SU-DHL-6 (cell line): ENCODE results near the gene PLCB1.

Source experiments
- H2AFZ ChIP-seq: fragments of 200-600 bp; sonication (generic); 2 replicates; pipeline ENCODE4 v1.6.1; 2014; ENCODE audit warnings: low read depth, mild to moderate bottlenecking, moderate library complexity, mixed read lengths, antibody characterized with exemption, low read length; ENCODE audit not compliant: severe bottlenecking
- H3F3A ChIP-seq: fragments of 200-600 bp; shearing (Covaris generic); 2 replicates; pipeline ENCODE4 v1.6.0; 2016; ENCODE audit warnings: antibody characterized with exemption, mild to moderate bottlenecking; ENCODE audit not compliant: insufficient read depth
- H3K27ac ChIP-seq: fragments of 200-600 bp; sonication (generic); 2 replicates; pipeline ENCODE4 v1.5.1; 2016; ENCODE audit warnings: low read depth, mild to moderate bottlenecking, low read length, moderate library complexity, mixed read lengths
- H3K27me3 ChIP-seq: fragments of 200-600 bp; sonication (generic), shearing (Covaris generic); 2 replicates; pipeline ENCODE4 v1.6.0; 2014; ENCODE audit warnings: mild to moderate bottlenecking, low read length
- H3K36me3 ChIP-seq: fragments of 200-600 bp; sonication (generic); 2 replicates; pipeline ENCODE4 v1.6.1; 2014; ENCODE audit warnings: mild to moderate bottlenecking, low read length, mixed read lengths
- H3K4me2 ChIP-seq: fragments of 300-600, 200-600 bp; shearing (Covaris generic), sonication (generic); 2 replicates; pipeline ENCODE4 v1.6.0; 2014; ENCODE audit warnings: low read length, low read depth, mild to moderate bottlenecking; ENCODE audit not compliant: poor library complexity, severe bottlenecking
- H3K4me3 ChIP-seq: fragments of 200-600 bp; sonication (generic); 2 replicates; pipeline ENCODE4 v1.5.1; 2014; ENCODE audit warnings: antibody characterized with exemption, low read length, mild to moderate bottlenecking, mixed read lengths; ENCODE audit not compliant: insufficient read depth, poor library complexity, severe bottlenecking
- H3K79me2 ChIP-seq: fragments of 200-600 bp; sonication (generic); 2 replicates; pipeline ENCODE4 v1.6.1; 2014; ENCODE audit warnings: mild to moderate bottlenecking, low read length, moderate library complexity; ENCODE audit not compliant: insufficient read depth
- H3K9ac ChIP-seq: fragments of 200-600 bp; sonication (generic); 2 replicates; pipeline ENCODE4 v1.7.0; 2014; ENCODE audit warnings: mild to moderate bottlenecking, low read length
- H3K9me2 ChIP-seq: fragments of 200-600 bp; sonication (generic); replicated peaks from 2 replicates; pipeline ENCODE4 v1.6.1; 2014; ENCODE audit warnings: low read length; ENCODE audit not compliant: insufficient read depth
- H3K9me3 ChIP-seq: fragments of 200-600 bp; sonication (generic); 2 replicates; pipeline ENCODE4 v1.6.1; 2014; ENCODE audit warnings: low read length, mixed read lengths; ENCODE audit not compliant: insufficient read depth
- H4K20me1 ChIP-seq: fragments of 200-600 bp; sonication (generic); 2 replicates; pipeline ENCODE4 v1.6.1; 2014; ENCODE audit warnings: low read depth, mild to moderate bottlenecking, antibody characterized with exemption, low read length, moderate library complexity, mixed read lengths
- EZH2phosphoT487 ChIP-seq: fragments of 200-600 bp; sonication (generic), shearing (Covaris generic); conservative IDR thresholded peaks from 2 replicates; pipeline ENCODE4 v1.6.1; 2018; ENCODE audit warnings: mild to moderate bottlenecking, antibody characterized with exemption, low read length, moderate library complexity, mixed read lengths
- TF ChIP-seq, protein P1 (sequence below): fragments of 200-600 bp; sonication (generic); IDR thresholded peaks from one replicate; pipeline ENCODE4 v1.5.1; 2017; ENCODE audit warnings: antibody characterized with exemption, mild to moderate bottlenecking, low read length, moderate library complexity; ENCODE audit not compliant: insufficient read depth, poor library complexity, severe bottlenecking

PLCB1 gene

GRCh38 chr20:8656335-8656734 is 524.3 kb downstream of the PLCB1 start:
- H3K27me3 ChIP-seq: no peaks in the 10 kb centered on the region

DNA sequence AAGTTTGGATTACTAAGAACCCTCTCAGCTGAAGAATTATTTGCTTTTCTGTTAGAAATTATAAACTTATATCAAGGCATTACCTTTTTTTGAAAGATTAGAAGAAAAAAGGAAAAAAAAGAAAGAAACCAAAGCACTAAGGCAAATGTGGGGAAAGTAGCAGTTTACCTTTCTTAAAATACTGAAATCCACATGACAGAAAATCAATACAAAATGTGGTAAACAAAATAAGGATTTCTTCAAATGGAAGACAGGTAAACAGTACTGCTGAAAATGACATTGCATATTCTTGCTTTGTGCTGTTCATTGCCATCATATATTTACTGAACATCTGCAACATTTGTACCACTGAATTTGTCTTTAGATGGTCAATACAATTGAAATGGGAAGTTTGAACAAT is 525.6 kb downstream of the PLCB1 start:
- Histone ChIP-seq H2AFZ (no peak overlapping the region), H3K36me3 (no peaks in the 10 kb centered on the region), H3K27ac (no peak overlapping the region), H3K79me2 (no peaks in the 10 kb centered on the region), H3K4me2 (no peak overlapping the region), H3K4me3 (no peak overlapping the region), H3K27me3 (no peaks in the 10 kb centered on the region), H4K20me1 (no peaks in the 10 kb centered on the region), H3F3A (no peaks in the 10 kb centered on the region), H3K9ac (no peak overlapping the region), H3K9me3 (no peaks in the 10 kb centered on the region), H3K9me2 (no peaks in the 10 kb centered on the region; the same call in 1 of the 2 replicates)
- TF ChIP-seq, protein P1, sequence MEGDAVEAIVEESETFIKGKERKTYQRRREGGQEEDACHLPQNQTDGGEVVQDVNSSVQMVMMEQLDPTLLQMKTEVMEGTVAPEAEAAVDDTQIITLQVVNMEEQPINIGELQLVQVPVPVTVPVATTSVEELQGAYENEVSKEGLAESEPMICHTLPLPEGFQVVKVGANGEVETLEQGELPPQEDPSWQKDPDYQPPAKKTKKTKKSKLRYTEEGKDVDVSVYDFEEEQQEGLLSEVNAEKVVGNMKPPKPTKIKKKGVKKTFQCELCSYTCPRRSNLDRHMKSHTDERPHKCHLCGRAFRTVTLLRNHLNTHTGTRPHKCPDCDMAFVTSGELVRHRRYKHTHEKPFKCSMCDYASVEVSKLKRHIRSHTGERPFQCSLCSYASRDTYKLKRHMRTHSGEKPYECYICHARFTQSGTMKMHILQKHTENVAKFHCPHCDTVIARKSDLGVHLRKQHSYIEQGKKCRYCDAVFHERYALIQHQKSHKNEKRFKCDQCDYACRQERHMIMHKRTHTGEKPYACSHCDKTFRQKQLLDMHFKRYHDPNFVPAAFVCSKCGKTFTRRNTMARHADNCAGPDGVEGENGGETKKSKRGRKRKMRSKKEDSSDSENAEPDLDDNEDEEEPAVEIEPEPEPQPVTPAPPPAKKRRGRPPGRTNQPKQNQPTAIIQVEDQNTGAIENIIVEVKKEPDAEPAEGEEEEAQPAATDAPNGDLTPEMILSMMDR: no peak
- no peak for TF ChIP-seq EZH2phosphoT487

More at GRCh38 chr20:8656335-8656734, 524.3 kb downstream of the PLCB1 start:
- TF ChIP-seq, protein P1: no peak
- TF ChIP-seq EZH2phosphoT487: no peak
- H4K20me1 ChIP-seq: no peaks in the 10 kb centered on the region
- no peak overlapping the region for H3K4me3 ChIP-seq
- H3F3A ChIP-seq: no peaks in the 10 kb centered on the region
- H2AFZ ChIP-seq: no peak overlapping the region
- no peak overlapping the region for H3K4me2 ChIP-seq
- H3K79me2 ChIP-seq: no peaks in the 10 kb centered on the region
- H3K9me2 ChIP-seq: no peaks in the 10 kb centered on the region; the same call in 1 of the 2 replicates
- no peaks in the 10 kb centered on the region for H3K9me3 ChIP-seq
- H3K9ac ChIP-seq: no peak overlapping the region
- no peaks in the 10 kb centered on the region for H3K36me3 ChIP-seq
- no peak overlapping the region for H3K27ac ChIP-seq

DNA sequence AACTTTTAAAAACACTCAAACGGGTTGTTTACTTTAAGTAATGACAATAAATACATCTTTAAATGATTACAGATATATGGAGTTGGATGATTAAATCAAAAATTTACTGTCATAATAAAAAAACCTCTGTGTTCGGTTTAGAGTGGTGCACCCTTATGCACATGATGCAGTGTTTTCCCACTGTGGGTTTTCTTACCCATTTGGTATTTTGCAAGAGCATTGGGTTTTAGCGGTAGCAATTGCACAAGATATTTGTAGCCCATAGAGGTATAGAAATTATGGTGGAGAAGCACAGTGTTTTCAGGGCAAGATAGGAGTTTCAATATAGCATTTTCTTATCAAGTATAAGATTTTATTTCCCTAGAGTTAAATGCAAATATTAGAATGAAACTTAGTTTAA is 526.0 kb downstream of the PLCB1 start:
- H3K4me3 ChIP-seq: no peak overlapping the region
- H3K9me2 ChIP-seq: no peaks in the 10 kb centered on the region; the same call in 1 of the 2 replicates
- H3F3A ChIP-seq: no peaks in the 10 kb centered on the region
- TF ChIP-seq EZH2phosphoT487: no peak
- TF ChIP-seq, protein P1: no peak
- H3K36me3 ChIP-seq: no peaks in the 10 kb centered on the region
- H4K20me1 ChIP-seq: no peaks in the 10 kb centered on the region
- no peaks in the 10 kb centered on the region for H3K9me3 ChIP-seq
- no peak overlapping the region for H2AFZ ChIP-seq
- no peak overlapping the region for H3K27ac ChIP-seq
- H3K9ac ChIP-seq: no peak overlapping the region
- no peaks in the 10 kb centered on the region for H3K27me3 ChIP-seq
- no peaks in the 10 kb centered on the region for H3K79me2 ChIP-seq
- no peak overlapping the region for H3K4me2 ChIP-seq
